HUDEP-2 (cell line): ENCODE measurements around the gene TMEM94.
A peak's percentile ranks its signal among the peaks of the same experiment; 100 is the strongest.
"Not testable (repeated sequence)": the region's sequence is repeated elsewhere in the genome, so short reads cannot be mapped to it uniquely, and the experiment has no call there.

ENCODE experiments used
- DNase-seq, 76 experiments: peaks; one replicate each; lab custom pipeline; 2025; ENCODE audit not compliant: unreplicated experiment in 76 of 76; lab: John Stamatoyannopoulos, UW

TMEM94 gene

GRCh38 chr17:75442168-75443103, 14.0 kb upstream of the TMEM94 start:
- no peak for DNase-seq

GRCh38 chr17:75445296-75445695, 11.1 kb upstream of the TMEM94 start:
- DNase-seq, result no peak

GRCh38 chr17:75445896-75446295, 10.5 kb upstream of the TMEM94 start:
- DNase-seq, result not testable (repeated sequence)

- peak in 69 of 76 experiments; percentile 4 to 89 (median 54) for DNase-seq
Measured at GRCh38 chr17:75447951-75448856, 8.2 kb upstream of the TMEM94 start.

GRCh38 chr17:75450270-75450669, 6.2 kb upstream of the TMEM94 start:
- DNase-seq, result no peak

- no peak for DNase-seq
Measured at GRCh38 chr17:75454193-75454592, 2.2 kb upstream of the TMEM94 start.

- DNase-seq, result not testable (repeated sequence)
Measured at GRCh38 chr17:75454672-75455071, 1.8 kb upstream of the TMEM94 start.

GRCh38 chr17:75456039-75456416, 407 bp upstream of the TMEM94 start:
- peak in 11 of 76 experiments; percentile 24 to 71 (median 46) for DNase-seq

GRCh38 chr17:75457047-75457654, 716 bp downstream of the TMEM94 start:
- peak in 5 of 76 experiments; percentile 8 to 37 (median 20) for DNase-seq

- no peak for DNase-seq
Measured at GRCh38 chr17:75459246-75459589, 2.8 kb downstream of the TMEM94 start.

- no peak for DNase-seq
Measured at GRCh38 chr17:75459590-75460267, 3.3 kb downstream of the TMEM94 start.

GRCh38 chr17:75460295-75460694, 3.9 kb downstream of the TMEM94 start:
- DNase-seq, result no peak

- no peak for DNase-seq
Measured at GRCh38 chr17:75463603-75464002, 7.2 kb downstream of the TMEM94 start.

- DNase-seq, result no peak
Measured at GRCh38 chr17:75465039-75465438, 8.6 kb downstream of the TMEM94 start.

GRCh38 chr17:75468291-75468754, 11.9 kb downstream of the TMEM94 start:
- DNase-seq, result no peak

GRCh38 chr17:75468779-75469373, 12.4 kb downstream of the TMEM94 start:
- no peak for DNase-seq

GRCh38 chr17:75471207-75471606, 14.8 kb downstream of the TMEM94 start:
- no peak for DNase-seq

GRCh38 chr17:75472119-75472518, 15.7 kb downstream of the TMEM94 start:
- peak in 33 of 76 experiments; percentile 4 to 59 (median 21) for DNase-seq

GRCh38 chr17:75473246-75473645, 16.8 kb downstream of the TMEM94 start:
- DNase-seq, result no peak

GRCh38 chr17:75474736-75475135, 18.3 kb downstream of the TMEM94 start:
- DNase-seq, result no peak
